Activated T-cell treated with anti-CD3 and anti-CD28 coated beads, Interleukin-2, amount 50 U/mL, for 1 hour (primary cell): Measurements from ENCODE around the gene TMPRSS2.

Source experiments
- DNase-seq: peaks from one replicate; pipeline ENCODE4 v3.0.0-alpha.2; 2020

TMPRSS2 gene

DNA sequence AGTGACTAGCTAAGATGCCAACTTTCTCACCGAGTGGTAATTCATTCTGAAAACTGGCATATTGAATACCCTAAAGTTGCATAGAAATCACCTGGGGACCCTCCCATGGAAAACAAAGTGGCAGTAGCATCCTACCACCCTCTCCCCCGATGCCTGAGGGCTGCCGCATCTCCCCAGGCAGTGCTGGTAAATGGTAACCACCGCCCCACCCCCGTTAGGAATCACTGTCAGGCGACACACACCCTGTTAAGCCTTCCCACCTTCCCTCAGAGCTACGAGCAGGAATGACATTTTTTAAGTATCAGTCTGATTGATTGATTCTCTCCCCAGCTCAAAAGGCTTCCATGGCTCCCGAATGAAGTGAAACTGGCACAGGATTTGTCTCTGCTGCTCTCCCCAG, 28.3 kb downstream of the TMPRSS2 start:
- no peak for DNase-seq

DNA sequence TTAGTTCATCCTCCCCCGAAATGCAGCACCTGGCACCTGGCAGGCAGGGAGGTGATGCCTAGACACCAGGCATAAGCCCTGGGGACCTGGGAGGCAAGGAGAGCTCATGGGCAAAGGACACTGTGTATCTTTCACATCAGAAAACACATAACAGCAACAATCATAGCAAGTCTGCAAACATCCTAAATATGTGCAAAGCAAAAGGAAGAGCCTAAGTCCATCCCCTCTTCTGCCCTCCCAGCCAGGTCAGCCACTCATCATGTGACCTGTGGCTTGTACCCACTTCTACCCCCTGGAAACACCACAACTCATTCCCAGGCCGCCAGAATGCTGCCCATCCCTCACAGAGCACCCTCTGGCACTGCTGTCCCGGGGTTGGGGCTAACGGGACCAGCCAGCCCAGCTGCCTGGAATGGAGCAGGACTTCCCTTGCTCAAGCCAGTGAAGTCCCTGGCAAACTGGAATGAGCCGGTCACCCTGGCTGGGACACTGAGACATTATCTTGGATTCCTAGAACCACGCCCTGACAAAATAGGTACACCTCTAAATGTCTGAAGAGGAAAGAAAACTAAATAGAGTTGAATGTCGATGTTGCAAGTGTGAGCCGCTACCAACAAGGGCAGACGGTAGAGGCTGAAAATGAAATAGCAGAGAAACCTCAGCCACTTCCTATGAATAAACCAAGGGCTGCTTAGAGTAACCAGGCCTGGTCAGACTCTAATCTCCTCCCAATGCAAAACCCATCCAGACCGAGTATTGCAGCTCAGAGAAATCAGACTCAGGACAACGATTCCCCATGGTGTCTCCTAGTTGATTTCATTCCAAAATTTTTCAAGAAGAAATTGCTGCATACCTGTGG, 29.4 kb downstream of the TMPRSS2 start:
- DNase-seq, result no peak

DNA sequence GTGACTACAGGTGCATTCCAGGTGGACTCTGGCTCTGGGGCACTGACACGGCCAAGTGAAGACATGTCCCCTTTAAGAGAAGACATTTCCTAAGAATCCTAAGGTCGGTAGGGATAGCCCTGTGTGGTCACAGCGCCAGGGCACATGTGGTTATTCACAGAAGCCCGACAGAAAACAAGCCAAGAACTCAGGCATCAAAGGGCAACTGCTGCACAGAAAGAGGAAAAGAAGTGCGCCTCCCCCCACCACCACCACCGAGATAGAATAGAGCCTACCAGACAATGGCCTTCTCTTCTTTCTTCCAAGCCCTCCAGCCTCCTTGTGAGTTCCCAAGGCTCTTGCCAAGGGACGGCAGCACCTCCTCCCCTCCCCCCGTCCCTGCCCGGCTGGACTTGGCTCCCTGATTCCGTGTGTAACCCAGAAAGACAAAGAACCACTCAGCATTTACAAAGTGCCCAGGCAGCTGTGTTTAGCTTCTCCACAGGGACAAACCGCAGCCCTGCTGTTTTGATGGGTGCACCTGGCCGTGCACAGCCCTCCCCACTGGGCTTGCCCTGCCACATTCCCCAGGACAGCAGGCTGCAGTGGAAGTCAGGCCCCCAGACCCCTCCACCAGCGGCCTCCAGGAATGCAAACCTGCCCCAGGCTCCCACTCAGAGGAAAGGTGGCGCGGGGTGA, 30.2 kb downstream of the TMPRSS2 start:
- DNase-seq, result no peak

DNA sequence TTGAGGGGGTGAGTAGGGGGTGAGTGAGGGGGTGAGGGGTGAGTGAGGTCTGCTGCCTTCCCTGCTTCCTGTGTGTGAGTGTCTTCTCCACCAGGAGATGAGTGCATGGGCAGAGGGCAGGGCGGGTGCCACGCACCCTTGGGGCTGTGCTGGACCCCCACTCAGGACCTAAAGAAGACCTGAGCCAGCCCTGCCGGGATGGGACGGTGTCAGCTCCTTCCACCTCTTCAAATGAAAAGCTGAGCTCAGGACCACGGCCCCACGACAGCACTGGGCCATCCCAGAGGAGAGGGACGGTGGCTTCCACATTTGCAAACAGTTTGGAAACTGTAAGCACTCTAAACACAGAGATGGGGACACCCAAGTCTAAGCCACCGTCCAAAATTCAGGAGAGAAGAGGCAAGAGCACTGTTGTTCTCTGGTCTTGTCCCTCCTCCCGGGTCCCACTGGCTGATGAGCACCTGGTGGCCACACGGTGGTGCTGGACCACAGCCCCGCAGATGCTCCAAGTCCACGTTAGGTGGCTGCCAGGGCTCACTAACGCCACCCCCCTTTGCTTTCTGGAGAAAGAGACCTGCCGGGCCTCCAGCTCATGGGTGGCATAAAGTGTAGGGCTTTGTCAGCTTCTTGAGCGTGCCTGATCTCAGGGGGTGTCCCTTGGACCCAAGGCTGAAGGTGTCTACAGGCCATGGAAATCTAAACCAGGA, 32.1 kb downstream of the TMPRSS2 start:
- DNase-seq, result no peak

DNA sequence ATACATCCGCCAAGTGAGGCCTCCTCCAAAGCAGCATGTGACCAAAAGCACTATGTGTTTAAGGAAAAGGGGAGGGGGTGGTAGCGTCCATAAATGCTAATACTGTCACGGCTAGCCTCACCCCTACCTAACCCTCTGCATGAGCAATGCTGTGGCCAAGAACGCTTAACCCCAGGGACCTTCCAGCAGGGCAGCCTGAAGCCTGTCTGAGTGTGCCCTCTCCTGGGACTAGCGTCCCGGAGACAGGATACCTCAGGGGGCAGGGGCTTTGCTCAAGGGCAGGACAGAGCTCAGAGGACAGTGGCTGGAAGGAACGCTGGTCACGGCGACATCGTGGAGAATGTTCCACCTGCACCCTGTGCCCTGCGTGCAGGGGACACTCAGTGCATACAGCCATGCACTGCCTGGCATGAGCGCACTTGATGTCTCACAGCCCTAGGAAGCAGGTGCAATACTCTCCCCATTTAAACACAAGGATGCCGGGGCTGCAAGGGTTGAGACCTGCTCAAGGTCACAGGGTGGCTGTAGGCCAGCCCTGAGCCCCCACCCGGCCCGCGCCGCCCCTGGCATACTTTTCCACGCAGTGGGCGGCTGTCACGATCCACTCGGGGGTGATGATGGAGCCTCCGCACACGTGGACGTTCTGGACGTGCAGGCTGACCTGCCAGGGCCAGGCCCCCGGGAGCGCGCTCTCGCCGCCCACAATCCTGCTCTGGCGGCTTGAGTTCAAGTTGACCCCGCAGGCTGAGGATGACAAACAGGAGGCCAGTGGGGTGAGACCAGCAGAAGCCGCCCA, 35.0 kb downstream of the TMPRSS2 start:
- no peak for DNase-seq

DNA sequence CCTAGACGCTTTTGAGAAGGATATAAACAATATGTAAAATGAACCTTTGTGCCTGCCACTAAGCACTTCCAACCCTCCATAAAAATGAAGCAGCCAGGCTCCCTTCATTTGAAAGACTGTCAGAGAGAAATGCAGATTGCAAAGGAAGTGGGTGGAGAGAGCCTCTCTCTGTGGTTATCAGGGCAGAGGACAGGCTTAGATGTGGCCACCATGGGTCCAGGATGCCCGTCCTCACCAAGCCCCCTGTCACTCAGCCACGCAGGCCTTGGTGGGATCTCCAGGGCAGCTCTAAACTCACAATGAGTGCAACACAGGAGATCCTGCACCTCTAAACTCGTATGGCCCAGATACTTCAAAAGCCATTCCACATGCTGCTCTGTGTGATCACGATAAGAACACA, 37.9 kb downstream of the TMPRSS2 start:
- no peak for DNase-seq

DNA sequence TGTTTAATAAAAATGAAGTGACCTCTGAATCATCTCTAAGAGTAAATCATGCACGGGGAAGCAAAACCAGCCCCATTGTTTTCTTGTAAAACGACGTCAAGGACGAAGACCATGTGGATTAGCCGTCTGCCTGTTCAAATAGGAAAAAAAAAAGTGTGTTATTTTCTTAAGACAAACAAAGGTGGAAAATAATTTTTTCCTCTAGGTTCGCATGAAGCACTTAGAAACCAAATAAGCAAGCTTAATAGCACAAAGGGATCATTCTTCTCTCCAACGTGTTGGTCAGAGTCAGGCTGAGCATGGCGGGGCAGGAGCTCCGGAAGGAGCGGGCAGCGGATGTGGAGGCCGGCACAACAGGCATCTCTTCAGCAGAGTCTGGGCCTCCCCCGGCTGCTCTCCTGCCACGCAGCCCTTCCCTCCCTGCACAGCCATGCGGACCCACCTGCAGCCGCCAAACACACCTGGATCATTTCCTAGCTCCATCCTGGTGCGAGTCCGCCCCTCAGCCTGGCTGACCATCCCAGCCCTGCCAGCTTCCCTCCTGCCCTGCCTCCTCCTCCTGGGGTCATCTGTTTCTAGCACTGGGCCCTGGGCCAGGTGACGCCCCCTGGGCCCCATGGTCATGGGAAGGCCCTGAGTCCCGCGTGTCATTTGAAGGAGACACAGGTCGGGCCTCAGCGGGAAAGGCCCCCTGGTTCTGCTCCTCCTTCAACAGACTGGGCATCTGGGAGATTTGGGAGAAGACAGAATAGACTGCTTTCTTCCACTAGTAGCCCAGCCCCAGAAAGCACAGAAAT, 41.7 kb downstream of the TMPRSS2 start:
- DNase-seq, result no peak

DNA sequence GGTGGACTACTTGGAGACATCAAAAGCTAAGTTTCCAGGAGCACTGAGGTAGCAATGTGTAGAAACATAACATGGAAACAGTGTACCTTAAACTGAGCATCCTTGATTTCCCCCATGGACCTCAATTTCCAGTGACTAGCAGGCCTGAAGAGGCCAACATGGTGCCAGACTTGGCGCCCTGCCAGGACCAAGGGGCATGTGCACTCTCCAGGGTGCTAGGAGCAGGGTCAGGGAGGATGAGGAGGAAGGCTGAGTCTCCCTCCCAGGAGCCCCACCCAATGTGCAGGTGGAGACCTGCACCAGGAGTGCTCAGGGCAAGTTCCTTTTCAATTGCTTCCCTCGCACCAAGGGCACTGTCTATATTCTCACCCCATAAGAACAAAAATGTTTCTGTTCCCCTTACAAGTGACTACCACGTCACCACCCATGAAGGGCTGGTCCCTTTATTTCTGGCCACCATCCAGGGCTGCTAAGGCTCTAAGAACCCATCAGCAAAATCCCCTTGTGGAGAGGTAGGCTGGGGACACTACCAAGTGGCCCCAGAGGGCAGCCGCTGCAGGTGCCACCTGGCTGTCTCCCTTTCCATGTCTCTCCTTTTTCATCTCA, 42.7 kb downstream of the TMPRSS2 start:
- no peak for DNase-seq

DNA sequence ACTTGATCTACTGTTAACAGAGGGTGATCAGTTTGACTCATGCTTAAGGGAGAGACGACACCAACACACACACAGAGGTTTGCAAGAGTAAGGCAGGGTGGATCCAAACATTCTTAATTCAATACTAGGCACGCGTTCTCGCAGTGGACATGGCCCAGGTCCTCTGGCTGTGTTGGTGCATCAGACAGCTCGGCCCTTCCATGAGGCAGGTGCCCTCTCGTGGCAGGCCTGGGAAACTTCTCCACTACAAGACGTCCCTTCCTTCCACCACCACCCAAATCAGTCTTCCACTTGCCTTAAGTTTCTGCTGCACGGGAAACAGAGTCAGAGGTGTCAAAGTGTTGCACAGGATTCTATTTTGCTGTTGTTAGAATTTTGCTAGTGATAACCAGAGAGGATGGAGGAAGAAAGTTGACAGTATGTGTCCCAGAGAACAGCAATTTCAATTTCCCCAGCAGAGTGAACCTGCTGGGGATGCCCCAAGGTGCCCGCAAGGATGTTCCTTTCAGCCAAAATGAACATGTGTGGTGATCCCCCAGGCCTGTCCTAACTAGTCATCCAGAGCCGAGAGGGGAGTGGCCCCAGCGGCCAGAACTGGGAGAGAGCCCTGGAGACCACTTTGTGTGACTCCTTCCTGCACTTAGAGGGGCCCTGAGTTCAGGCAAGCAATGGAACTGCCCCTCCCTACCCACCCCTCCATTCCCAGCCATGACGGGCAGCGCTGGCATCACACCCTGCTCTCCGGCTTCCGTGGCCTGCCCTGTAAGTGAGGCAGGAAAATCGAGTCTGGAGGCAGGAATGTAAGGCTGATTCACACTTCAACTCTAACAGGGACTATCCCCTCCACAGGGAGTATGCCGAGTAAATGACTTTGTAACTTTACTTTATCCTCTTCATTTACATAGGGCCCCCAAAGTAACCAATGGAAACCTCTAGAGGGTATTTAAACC, 47.1 kb downstream of the TMPRSS2 start:
- peak; percentile 59 for DNase-seq

DNA sequence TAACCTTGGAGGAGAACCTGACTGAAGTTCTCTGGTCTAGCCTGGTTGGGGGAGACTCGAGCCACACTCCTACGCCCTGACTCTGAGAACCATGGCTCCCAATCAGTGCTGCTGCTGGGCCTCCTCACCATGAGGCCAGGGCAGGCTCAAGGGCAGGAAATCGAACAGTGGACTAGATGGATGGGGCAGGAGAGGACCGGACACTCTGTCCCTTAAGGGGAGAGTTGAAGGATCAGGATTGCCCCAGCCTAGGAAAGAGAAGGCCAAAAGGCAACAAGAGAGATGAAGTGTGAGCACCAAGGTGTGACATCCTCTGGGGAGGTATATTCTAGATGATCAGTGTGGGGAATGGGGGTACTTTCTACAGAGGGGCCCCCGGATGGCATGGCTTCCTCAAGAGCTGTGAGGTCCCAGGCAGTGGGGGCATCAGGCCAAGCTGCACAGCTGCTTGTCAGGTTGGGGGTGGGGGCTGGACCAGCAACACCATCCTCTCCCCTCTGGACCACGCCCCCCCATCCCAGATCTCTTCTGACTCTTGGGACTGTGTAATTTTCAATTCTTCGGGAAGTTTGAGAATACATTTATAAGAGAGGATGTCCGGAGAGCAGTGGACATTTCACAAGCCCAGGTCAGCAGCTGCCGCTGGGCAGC, 47.9 kb downstream of the TMPRSS2 start:
- DNase-seq, result no peak

DNA sequence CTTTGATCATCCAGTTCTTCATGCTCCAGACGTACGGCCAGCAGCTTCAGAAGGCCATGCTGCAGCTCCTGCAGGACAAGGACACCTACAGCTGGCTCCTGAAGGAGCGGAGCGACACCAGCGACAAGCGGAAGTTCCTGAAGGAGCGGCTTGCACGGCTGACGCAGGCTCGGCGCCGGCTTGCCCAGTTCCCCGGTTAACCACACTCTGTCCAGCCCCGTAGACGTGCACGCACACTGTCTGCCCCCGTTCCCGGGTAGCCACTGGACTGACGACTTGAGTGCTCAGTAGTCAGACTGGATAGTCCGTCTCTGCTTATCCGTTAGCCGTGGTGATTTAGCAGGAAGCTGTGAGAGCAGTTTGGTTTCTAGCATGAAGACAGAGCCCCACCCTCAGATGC, 49.4 kb downstream of the TMPRSS2 start:
- no peak for DNase-seq

DNA sequence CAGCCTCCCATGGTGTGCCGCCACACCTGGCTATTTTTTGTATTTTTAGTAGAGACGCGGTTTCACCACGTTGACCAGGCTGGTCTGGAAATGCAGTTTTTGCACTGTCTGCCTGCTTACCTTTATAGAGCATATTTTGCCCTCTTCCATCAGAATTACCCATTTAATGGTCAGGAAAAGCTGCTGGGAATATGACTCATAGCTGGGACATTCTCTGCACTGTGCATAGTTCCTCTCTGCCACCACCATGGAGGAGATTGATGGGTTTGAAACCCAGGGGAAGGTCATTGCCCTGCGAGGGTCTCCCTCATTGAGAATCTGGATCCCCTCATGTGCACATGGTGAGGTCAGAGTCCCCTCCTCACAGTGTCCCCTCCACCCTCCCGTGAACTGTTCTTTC, 49.8 kb downstream of the TMPRSS2 start:
- DNase-seq, result no peak

DNA sequence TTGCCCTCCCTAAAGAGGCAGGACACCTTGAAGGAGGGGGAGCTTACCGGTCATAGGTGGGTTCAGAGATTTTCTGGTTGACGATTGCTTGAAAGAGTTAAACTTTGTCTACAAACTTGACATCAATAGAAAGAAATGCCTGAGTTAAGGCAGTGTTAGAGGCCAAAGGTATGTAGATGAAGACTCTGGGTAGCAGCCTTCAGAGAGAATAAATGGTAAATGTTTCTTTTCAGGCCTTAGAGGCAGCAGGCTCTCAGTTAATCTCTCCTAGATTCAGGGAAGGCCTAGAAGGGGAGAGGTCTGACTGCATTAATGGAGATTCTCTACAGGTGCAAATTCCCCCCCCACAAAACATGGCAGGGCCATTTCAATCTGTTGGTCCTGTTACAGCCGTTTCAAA, 54.2 kb downstream of the TMPRSS2 start:
- no peak for DNase-seq

DNA sequence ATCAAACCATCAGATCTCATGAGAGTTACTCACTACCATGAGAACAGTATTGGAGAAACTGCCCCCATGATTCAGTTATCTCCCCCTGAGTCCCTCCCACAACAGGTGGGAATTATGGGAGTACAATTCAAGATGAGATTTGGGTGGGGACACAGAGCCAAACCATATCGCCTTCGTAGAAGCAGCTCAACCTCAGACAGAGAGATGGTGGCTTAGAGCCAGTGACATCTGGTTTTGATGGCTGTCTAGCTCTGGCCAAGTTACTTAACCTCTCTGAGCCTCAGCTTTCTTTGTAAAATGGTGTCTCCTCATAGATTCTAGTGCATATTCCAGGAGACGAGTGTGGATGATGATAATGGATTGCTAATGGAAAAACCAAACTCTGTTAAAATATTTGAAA, 54.8 kb downstream of the TMPRSS2 start:
- DNase-seq, result no peak

DNA sequence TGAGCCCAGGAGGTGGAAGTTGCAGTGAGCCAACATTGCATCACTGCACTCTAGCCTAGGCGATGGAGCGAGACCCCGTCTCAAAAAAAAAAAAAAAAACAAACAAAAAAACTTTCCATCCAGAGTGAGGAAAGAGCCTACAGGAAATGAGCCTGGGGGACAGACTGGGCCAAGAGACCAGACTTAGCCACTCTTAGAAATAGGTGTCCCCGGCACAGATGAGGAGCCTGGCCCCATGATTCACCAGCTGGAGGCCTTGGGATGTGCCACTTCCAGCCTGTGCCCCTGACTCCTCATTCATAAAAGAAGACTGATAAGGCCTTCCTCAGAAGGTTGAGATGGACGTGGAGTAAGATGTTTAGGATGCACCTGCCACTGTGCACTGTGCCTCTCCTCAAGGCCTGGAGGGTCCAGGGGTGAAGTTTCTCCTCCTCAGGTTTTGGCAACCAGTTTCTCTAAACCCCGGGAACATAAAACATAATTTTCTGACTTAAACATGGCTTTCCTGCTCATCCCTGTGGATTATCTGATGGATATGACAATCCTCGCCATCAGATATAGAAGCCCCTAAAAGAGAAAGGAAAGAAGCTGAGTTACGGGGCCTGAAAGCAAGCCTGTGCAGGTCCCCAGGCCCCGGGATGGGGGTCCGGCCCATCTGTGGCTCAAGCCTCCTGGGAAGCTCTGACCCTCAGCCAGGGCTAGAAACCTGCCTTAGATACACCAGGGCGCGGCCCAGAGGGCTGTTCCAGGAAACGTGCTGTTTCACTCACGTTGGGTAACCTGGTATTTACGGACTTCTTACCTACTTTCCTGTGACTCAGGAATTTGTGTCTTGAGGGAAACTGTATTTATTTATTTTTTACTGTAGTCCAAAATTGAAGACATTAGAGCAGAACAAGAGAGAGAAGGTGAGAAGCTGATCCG, 55.9 kb downstream of the TMPRSS2 start:
- no peak for DNase-seq

DNA sequence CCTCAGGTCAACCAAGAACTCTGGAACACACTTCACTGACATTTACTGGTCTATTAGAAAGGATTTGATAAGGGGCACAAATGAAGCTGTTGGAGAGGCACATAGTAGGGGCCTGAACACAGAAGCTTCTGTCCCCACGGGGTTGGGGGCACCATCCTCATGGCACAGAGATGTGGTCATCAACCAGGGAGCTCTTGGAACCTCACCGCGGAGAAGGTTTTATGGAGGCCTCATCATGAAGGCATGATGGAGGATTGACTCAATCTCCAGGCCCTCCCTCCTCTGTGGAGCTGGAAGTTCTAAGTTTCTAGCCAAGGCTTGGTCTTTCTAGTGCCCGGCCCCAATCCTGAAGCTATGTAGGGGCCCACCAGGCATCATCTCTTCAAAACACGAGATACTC, 58.3 kb downstream of the TMPRSS2 start:
- DNase-seq, result no peak

DNA sequence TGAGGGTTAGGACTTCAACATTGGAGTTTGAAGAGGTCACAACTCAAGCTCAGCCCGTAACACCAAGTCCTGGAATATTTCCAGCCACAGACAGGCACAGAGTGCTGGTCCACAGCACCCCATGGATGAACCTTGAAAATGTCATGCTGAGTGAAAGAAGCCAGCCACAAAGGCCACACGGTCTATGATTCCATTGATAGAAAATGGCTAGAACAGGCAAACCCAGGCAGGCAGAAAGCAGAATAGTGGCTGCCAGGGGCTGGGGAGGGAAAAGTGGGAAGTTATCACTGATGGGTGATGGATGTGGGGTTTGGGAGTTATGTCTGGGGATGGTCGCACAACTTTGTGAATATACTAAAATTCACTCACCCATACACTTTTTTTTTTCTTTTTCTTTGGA, 60.6 kb downstream of the TMPRSS2 start:
- DNase-seq, result no peak

DNA sequence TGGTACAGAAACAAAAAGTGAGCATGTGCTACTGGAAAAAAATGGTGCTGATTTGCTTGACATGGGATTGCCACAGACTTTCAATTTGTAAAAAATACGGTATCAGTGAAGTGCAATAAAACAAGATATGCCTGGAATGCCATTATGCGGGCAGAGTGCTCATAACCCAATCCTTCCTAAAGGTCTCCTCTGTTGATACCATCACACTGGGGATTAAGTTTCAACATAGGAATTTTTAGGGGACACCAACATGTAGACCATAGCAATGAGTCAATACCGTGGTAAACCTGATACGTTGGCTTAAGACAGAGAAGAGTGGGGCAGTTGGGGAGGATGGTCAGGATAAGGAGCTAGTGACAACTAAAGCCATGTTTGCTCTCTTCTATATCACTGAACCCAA, 61.4 kb downstream of the TMPRSS2 start:
- no peak for DNase-seq

DNA sequence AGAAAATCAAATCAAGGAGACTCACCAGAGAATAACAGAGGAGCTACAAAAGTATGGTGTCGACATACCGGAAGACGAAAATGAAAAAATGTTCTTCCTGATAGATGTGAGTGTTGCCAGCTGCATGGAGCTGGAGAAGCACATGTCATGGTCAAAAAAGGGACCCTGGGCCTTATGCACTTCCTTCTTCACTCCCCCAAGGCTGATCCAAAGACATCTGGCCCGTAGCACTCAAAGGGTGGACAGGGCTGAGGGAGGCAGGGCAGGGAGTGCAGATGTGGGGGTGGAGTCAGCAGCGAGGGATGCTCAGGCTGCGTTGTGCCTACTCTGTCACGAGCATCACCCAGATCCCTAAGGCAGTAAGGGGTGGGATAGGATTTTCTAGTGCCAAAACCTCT, 62.5 kb downstream of the TMPRSS2 start:
- DNase-seq, result no peak
